ENCODE results near the gene ULK4.

The ULK4 gene

DNA sequence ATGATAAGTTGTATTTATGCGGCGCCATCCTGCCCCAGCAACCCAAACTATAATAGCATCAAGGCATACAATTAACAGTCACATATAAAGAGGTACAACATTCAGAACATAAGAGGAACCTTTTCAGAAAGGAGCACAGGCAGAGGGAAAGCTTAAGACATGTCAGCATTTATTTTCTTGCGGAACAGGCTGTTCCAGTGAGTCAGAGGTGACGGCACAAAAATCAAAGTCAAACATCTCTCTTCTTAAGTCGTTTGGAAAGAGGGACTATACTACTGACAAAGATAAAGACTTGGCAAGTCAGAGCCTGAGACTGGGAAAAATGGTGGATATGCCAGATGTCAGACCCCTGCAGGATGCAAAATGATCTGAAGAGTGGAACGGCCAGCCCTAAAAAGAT lies 634.2 kb downstream of the ULK4 start:
- TF ChIP-seq, protein P1, sequence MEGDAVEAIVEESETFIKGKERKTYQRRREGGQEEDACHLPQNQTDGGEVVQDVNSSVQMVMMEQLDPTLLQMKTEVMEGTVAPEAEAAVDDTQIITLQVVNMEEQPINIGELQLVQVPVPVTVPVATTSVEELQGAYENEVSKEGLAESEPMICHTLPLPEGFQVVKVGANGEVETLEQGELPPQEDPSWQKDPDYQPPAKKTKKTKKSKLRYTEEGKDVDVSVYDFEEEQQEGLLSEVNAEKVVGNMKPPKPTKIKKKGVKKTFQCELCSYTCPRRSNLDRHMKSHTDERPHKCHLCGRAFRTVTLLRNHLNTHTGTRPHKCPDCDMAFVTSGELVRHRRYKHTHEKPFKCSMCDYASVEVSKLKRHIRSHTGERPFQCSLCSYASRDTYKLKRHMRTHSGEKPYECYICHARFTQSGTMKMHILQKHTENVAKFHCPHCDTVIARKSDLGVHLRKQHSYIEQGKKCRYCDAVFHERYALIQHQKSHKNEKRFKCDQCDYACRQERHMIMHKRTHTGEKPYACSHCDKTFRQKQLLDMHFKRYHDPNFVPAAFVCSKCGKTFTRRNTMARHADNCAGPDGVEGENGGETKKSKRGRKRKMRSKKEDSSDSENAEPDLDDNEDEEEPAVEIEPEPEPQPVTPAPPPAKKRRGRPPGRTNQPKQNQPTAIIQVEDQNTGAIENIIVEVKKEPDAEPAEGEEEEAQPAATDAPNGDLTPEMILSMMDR (conservative IDR thresholded peaks at IDR 0.05; ENCODE audit: low read depth, low read length), result no peak
- DNase-seq (ENCODE audit: low read depth), result no peak
- no peak overlapping the region for H3K4me3 ChIP-seq (ENCODE audit: low read length)

DNA sequence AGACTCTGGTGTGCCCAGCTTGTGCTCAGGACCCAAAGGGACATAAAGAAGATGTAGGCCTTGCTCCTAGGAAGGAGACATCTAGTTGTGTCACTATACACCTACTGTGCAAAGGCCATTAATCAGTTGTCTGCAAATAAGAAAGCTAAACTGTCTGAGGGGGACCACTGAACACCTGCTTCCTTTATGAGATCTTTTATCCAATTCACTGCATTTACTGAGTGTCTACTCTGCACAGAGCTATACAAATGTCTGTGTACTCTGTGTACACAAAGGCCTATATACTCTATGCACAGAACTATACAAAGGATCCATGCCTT lies 637.8 kb downstream of the ULK4 start:
- TF ChIP-seq, protein P1 (conservative IDR thresholded peaks at IDR 0.05; ENCODE audit: low read depth, low read length), result no peak
- no peak for DNase-seq (ENCODE audit: low read depth)
- H3K4me3 ChIP-seq (ENCODE audit: low read length), result no peak overlapping the region

DNA sequence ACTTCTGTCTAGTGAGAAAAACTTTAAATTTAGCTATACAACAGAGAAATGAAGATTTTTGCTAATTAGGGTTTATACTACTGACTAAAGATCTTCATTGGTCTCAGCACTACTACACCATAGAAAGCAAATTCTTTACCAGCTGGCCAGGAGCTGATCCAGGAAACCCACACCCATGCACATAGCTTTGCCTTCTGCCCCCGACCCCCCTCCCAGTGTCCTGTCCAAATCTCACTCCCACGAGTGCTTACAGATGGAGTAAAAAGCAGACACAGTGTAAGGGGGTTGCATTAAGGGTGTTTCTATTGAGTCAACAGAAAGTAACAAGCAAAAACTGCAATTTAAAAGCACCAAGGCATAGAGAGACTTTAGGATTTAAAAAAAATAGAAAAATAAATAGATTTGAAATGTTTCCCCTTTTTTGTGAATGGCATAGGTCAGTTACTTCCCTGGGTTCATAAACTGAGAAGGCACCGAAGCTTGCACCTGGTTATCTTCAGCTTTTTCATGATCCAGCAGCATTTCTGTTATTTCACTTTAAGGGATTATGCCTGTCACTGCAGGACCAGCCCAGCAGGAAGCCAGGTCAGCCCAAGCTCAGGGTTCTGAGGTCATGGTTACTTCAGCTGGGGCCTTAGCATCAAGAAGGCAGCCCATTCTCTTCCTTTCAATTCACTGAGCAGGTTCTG lies 638.3 kb downstream of the ULK4 start:
- H3K4me3 ChIP-seq (ENCODE audit: low read length), result no peak overlapping the region
- no peak for DNase-seq (ENCODE audit: low read depth)
- TF ChIP-seq, protein P1 (conservative IDR thresholded peaks at IDR 0.05; ENCODE audit: low read depth, low read length), result no peak

DNA sequence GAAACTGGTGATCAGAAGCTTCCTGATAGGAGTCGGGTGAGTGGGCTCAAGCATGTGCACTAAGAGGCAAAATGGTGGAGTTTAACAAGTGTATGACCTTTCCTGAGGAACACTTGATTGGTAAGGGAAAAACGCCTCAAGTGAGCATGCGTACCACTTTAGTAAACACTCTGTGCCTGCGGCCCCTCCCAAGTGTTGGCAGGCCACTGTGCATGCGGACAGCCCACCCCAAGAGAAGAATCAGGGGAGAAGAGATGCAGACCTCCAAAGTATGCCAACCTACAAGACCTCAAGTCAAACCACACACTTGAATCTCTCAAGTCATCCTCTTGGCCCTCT lies 640.3 kb downstream of the ULK4 start:
- no peak for DNase-seq (ENCODE audit: low read depth)
- TF ChIP-seq, protein P1 (conservative IDR thresholded peaks at IDR 0.05; ENCODE audit: low read depth, low read length), result no peak
- H3K4me3 ChIP-seq (ENCODE audit: low read length), result no peak overlapping the region

DNA sequence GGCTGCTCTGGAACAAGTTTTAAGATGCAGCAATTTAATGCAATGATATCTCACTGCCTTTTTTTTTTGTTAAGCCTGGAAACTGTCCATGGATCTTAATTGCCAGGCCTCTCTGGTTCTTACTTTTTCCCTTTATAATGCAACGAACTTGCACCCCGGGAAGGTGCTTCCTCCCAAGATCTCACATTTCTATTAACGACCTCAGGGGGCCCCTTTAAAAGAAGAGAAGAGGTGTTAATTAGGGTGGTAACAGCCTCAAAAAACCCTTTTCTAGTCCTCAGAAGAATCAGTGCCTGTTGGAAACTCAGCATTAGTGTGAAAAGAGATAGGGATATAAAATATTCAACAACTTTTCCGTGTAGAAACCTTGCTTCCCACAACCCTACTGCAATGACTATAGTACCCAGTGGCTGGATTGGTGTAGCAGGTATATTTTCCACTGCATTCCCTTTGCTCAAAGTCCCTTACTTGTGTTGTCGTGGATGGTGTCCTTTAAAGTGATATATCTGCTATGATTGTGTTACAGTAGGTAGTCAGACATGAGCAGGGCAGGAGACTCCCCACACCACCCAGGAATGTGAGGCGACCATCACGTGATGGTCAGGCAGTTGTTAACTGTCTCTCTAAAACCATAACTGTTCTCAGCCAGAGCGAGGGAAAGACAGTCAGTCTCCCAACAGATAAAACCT lies 640.8 kb downstream of the ULK4 start:
- no peak for DNase-seq (ENCODE audit: low read depth)
- TF ChIP-seq, protein P1 (conservative IDR thresholded peaks at IDR 0.05; ENCODE audit: low read depth, low read length), result no peak
- no peak overlapping the region for H3K4me3 ChIP-seq (ENCODE audit: low read length)

DNA sequence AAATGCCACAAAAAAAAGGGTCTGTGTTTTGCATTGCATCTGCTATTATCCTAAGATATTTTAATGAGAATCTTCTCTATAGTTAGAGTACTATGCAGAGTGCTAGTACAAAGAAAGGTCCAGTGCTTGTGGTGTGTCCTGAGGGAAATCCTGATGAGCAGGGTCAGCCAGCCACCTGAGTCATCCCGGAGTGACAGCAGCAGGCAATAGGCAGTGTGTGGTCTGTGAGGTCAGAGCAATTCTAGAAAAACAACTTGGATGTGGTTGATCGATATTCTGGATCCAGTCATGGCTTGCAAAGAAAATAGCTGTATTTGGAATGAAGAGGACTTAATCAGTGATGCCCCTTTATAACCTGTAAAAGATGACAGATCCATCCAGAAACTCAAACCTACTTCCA lies 643.4 kb downstream of the ULK4 start:
- DNase-seq (ENCODE audit: low read depth), result no peak
- H3K4me3 ChIP-seq (ENCODE audit: low read length), result no peak overlapping the region
- TF ChIP-seq, protein P1 (conservative IDR thresholded peaks at IDR 0.05; ENCODE audit: low read depth, low read length), result no peak

- no peak overlapping the region for H3K4me3 ChIP-seq (ENCODE audit: low read length)
- TF ChIP-seq, protein P1 (conservative IDR thresholded peaks at IDR 0.05; ENCODE audit: low read depth, low read length), result no peak
- no peak for DNase-seq (ENCODE audit: low read depth)
Observed at GRCh38 chr3:41317718-41318117, 644.2 kb downstream of the ULK4 start.
